Karpas-422 (cell line): ENCODE data around the gene OR8K5. TPM values are rescaled to one million over a fixed set of nuclear protein-coding genes. Genes with fewer than 3 reads are reported as not detected.
"Not testable (repeated sequence)": the region's sequence is repeated elsewhere in the genome, so short reads cannot be mapped to it uniquely, and the experiment has no call there.

ENCODE experiments used
- DNase-seq: peaks from one replicate; pipeline ENCODE4 v3.0.0-alpha.2; 2015
- H2AFZ ChIP-seq: fragments of 200-600 bp; sonication (generic); 2 replicates; pipeline ENCODE4 v1.6.1; 2014; ENCODE audit warnings: antibody characterized with exemption, low read length, mixed read lengths
- H3K27ac ChIP-seq: fragments of 200-600 bp; sonication (generic); 2 replicates; pipeline ENCODE4 v1.5.1; 2014; ENCODE audit warnings: mild to moderate bottlenecking, low read length, moderate library complexity
- H3K27me3 ChIP-seq: fragments of 200-600 bp; sonication (generic); 2 replicates; pipeline ENCODE4 v1.6.1; 2014; ENCODE audit warnings: low read length, mixed read lengths
- H3K36me3 ChIP-seq: fragments of 200-600 bp; sonication (generic); 2 replicates; pipeline ENCODE4 v1.6.1; 2014; ENCODE audit warnings: low read length, mixed read lengths; ENCODE audit not compliant: insufficient read depth
- H3K4me1 ChIP-seq: fragments of 200-600 bp; sonication (generic); 2 replicates; pipeline ENCODE4 v1.6.1; 2014; ENCODE audit warnings: mild to moderate bottlenecking, low read length, mixed read lengths
- H3K4me2 ChIP-seq: fragments of 200-600 bp; sonication (generic); 2 replicates; pipeline ENCODE4 v1.6.1; 2014; ENCODE audit warnings: low read length, low read depth, mild to moderate bottlenecking; ENCODE audit not compliant: poor library complexity, severe bottlenecking
- H3K4me3 ChIP-seq: fragments of 200-600 bp; sonication (generic); 2 replicates; pipeline ENCODE4 v1.5.1; 2014; ENCODE audit warnings: mild to moderate bottlenecking, antibody characterized with exemption, low read length, mixed read lengths
- H3K79me2 ChIP-seq: fragments of 200-600 bp; sonication (generic); 2 replicates; pipeline ENCODE4 v1.6.1; 2014; ENCODE audit warnings: mild to moderate bottlenecking, low read length, mixed read lengths
- H3K9ac ChIP-seq: fragments of 200-600 bp; sonication (generic); 2 replicates; pipeline ENCODE4 v1.6.0; 2014; ENCODE audit warnings: low read length
- H3K9me2 ChIP-seq: fragments of 200-600 bp; sonication (generic), shearing (Covaris generic); replicated peaks from 2 replicates; pipeline ENCODE4 v1.6.0; 2014; ENCODE audit warnings: mild to moderate bottlenecking, low read length, moderate library complexity; ENCODE audit not compliant: insufficient read depth
- H3K9me3 ChIP-seq: fragments of 300-700, 200-600 bp; sonication (generic); 2 replicates; pipeline ENCODE4 v1.6.1; 2014; ENCODE audit warnings: low read length, mixed read lengths
- H4K20me1 ChIP-seq: fragments of 200-600 bp; sonication (generic); 2 replicates; pipeline ENCODE4 v1.6.1; 2014; ENCODE audit warnings: mild to moderate bottlenecking, antibody characterized with exemption, low read length, low read depth; ENCODE audit not compliant: insufficient read depth
- total RNA-seq: library from RNA; depleted of rRNA; stranded (reverse); fragments of >200 nt; shearing (Covaris generic); gene quantifications from 2 replicates; pipeline ENCODE4 v1.2.3, GENCODE V29; 2014; ENCODE audit warnings: low replicate concordance; rRNA removed

OR8K5 gene
- total RNA-seq, 1 experiment from 2014 or later: not detected

DNA sequence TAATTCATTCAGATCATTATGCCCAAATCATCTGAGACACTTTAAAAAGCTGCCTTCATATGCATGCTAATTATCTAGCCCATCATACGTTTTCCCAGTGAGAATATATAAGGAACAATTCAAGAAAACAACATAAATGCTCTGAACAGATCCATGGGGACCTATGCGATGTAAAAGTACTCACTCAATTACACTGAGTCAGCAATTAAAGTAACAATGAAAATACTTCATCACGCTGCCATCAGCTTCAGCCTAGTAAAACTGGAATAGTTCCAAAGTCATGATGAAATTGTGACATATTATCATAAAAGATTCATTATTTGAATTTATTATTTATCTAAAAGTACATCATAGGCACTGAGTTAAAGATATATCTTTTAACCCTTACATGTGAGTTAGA is 3.7 kb upstream of the OR8K5 start:
- Histone ChIP-seq H2AFZ (no peak overlapping the region), H3K27ac (no peak overlapping the region), H3K9me3 (peaks cover 8% of the 10 kb centered on the region; the same call in 1 of the 2 replicates), H3K9ac (no peak overlapping the region), H3K4me3 (no peak overlapping the region), H4K20me1 (no peaks in the 10 kb centered on the region), H3K9me2 (no peaks in the 10 kb centered on the region), H3K79me2 (no peaks in the 10 kb centered on the region), H3K4me2 (no peak overlapping the region), H3K36me3 (no peaks in the 10 kb centered on the region), H3K4me1 (no peaks in the 10 kb centered on the region), H3K27me3 (no peaks in the 10 kb centered on the region)
- DNase-seq: no peak

DNA sequence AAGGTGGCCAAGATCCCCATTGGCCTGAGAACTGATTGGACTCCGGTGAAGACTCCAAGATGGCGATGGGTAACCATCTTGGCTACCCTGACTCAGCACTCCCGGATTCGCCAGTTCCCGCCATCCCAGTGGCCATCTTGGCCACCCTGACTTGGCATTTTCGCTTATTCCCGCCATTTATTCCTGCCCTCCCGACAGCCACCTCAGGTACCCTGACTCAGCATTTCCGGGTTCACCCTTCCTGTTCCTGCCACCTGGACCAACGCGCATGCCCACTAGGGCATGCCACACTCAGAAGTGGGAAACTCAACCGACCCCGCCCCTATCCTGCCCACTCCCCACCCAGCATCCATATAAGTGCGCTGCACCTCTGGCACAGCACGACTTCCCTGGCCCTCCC is 7.8 kb downstream of the OR8K5 start:
- Histone ChIP-seq H3K4me2 (no peak overlapping the region), H3K27me3 (no peaks in the 10 kb centered on the region), H3K9ac (no peak overlapping the region), H4K20me1 (no peaks in the 10 kb centered on the region), H3K36me3 (no peaks in the 10 kb centered on the region), H3K4me3 (no peak overlapping the region), H3K27ac (no peak overlapping the region), H3K9me3 (peaks cover 16% of the 10 kb centered on the region), H3K9me2 (no peaks in the 10 kb centered on the region), H2AFZ (no peak overlapping the region), H3K79me2 (no peaks in the 10 kb centered on the region), H3K4me1 (no peaks in the 10 kb centered on the region)
- no peak for DNase-seq

DNA sequence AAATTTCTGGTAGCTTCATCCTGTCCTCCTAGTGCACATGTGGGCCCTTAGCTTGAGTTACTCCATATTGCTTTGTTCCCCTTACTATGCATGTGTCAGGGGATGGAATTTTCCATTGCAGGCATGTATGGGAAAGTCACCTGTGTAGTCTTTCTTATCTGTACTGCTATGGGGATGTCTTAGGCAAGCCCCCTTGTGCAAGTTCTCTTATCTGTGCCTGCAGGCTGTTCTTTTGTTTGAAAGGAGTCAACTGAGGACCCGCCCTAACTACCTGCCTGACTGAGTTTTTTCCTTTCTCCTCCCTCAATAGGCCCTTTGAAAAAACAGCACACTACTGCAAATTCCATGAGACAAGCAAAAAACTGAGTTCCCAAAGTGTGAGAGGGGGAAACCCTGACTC is 8.7 kb downstream of the OR8K5 start:
- no peak overlapping the region for H3K9ac ChIP-seq
- no peak overlapping the region for H3K4me3 ChIP-seq
- no peaks in the 10 kb centered on the region for H3K9me2 ChIP-seq
- no peak overlapping the region for H3K27ac ChIP-seq
- no peaks in the 10 kb centered on the region for H4K20me1 ChIP-seq
- DNase-seq: no peak
- H2AFZ ChIP-seq: no peak overlapping the region
- no peak overlapping the region for H3K4me2 ChIP-seq
- no peaks in the 10 kb centered on the region for H3K27me3 ChIP-seq
- no peaks in the 10 kb centered on the region for H3K4me1 ChIP-seq
- H3K9me3 ChIP-seq: peaks cover 16% of the 10 kb centered on the region
- H3K79me2 ChIP-seq: no peaks in the 10 kb centered on the region
- no peaks in the 10 kb centered on the region for H3K36me3 ChIP-seq

GRCh38 chr11:56143681-56144080 is 16.4 kb downstream of the OR8K5 start:
- H3K4me2 ChIP-seq, H3K27me3 ChIP-seq, H4K20me1 ChIP-seq, H3K9ac ChIP-seq, H3K79me2 ChIP-seq, H3K4me3 ChIP-seq, H2AFZ ChIP-seq, H3K27ac ChIP-seq, H3K9me2 ChIP-seq, H3K4me1 ChIP-seq, DNase-seq, H3K36me3 ChIP-seq: not testable (repeated sequence)
- peaks cover 12% of the 10 kb centered on the region; the same call in 1 of the 2 replicates for H3K9me3 ChIP-seq

- Histone ChIP-seq H3K9me3 (peaks cover 15% of the 10 kb centered on the region), H3K4me2 (no peak within 1 kb of the TSS), H3K36me3 (no peaks in the 10 kb centered on the region), H3K27me3 (no peaks in the 10 kb centered on the region), H3K27ac (no peak within 1 kb of the TSS), H3K4me1 (no peaks in the 10 kb centered on the region), H4K20me1 (no peaks in the 10 kb centered on the region), H3K79me2 (no peaks in the 10 kb centered on the region), H3K4me3 (no peak within 1 kb of the TSS), H2AFZ (no peak within 1 kb of the TSS), H3K9me2 (no peaks in the 10 kb centered on the region), H3K9ac (no peak within 1 kb of the TSS)
- no peak for DNase-seq
Measured at GRCh38 chr11:56140151-56140661, 19.9 kb downstream of the OR8K5 start, which contains the start of gene OR8J3. Gene OR8J3, minus strand, starts transcription at chr11:56140201. Its CDS starts 2,483 bp downstream, at chr11:56137718.

- H3K4me2 ChIP-seq: no peak within 1 kb of the TSS
- no peak within 1 kb of the TSS for H3K9ac ChIP-seq
- no peaks in the 10 kb centered on the region for H3K27me3 ChIP-seq
- no peaks in the 10 kb centered on the region for H3K9me2 ChIP-seq
- no peak within 1 kb of the TSS for H3K4me3 ChIP-seq
- H3K27ac ChIP-seq: no peak within 1 kb of the TSS
- H2AFZ ChIP-seq: no peak within 1 kb of the TSS
- DNase-seq: no peak
- H3K79me2 ChIP-seq: no peaks in the 10 kb centered on the region
- no peaks in the 10 kb centered on the region; the same call in 1 of the 2 replicates for H3K36me3 ChIP-seq
- H3K9me3 ChIP-seq: peaks cover 8% of the 10 kb centered on the region; the same call in 1 of the 2 replicates
- H4K20me1 ChIP-seq: no peaks in the 10 kb centered on the region
- H3K4me1 ChIP-seq: no peaks in the 10 kb centered on the region
Measured at GRCh38 chr11:56122073-56122472, 38.0 kb downstream of the OR8K5 start, which contains the start of gene OR8H3. Gene OR8H3, plus strand, starts transcription at chr11:56122373. Its CDS starts 0 bp downstream, at chr11:56122373.

Other genes with a start within 250 kb of the OR8K5 start
- gene OR5W2, start 245.7 kb downstream of the OR8K5 start, total RNA-seq: not detected in 2 replicates
- not detected in 2 replicates for gene OR5I1, start 223.9 kb downstream of the OR8K5 start, total RNA-seq
- gene OR10AG1, start 190.4 kb downstream of the OR8K5 start, total RNA-seq: not detected in 2 replicates
- not detected in 2 replicates for gene OR5F1, start 165.7 kb downstream of the OR8K5 start, total RNA-seq
- not detected in 2 replicates for gene OR5AS1, start 132.7 kb downstream of the OR8K5 start, total RNA-seq
- gene OR8I2, start 67.0 kb downstream of the OR8K5 start, total RNA-seq: not detected in 2 replicates
- not detected in 2 replicates for gene OR8H2, start 56.6 kb downstream of the OR8K5 start, total RNA-seq
- not detected in 2 replicates for gene OR8H3, start 37.9 kb downstream of the OR8K5 start, total RNA-seq
- not detected in 2 replicates for gene OR8J3, start 20.1 kb downstream of the OR8K5 start, total RNA-seq
- not detected in 2 replicates for gene OR5J2, start 16.3 kb upstream of the OR8K5 start, total RNA-seq
- gene OR5T2, start 73.9 kb upstream of the OR8K5 start, total RNA-seq: not detected in 2 replicates
- gene OR5T3, start 91.9 kb upstream of the OR8K5 start, total RNA-seq: not detected in 2 replicates
- gene OR5T1, start 113.8 kb upstream of the OR8K5 start, total RNA-seq: not detected in 2 replicates
- not detected in 2 replicates for gene OR8H1, start 131.9 kb upstream of the OR8K5 start, total RNA-seq
- gene OR8K3, start 154.8 kb upstream of the OR8K5 start, total RNA-seq: not detected in 2 replicates
- gene OR8K1, start 185.7 kb upstream of the OR8K5 start, total RNA-seq: not detected in 2 replicates
- not detected in 2 replicates for gene OR8J1, start 194.0 kb upstream of the OR8K5 start, total RNA-seq
- not detected in 2 replicates for gene OR8U1, start 215.3 kb upstream of the OR8K5 start, total RNA-seq